ENCODE measurements around the gene FFAR1. TPM values are rescaled to one million over a fixed set of nuclear protein-coding genes. Genes with fewer than 3 reads are reported as not detected.

Gene FFAR1
- polyA plus RNA-seq, 1 donor from 2014 or later = not detected

DNA sequence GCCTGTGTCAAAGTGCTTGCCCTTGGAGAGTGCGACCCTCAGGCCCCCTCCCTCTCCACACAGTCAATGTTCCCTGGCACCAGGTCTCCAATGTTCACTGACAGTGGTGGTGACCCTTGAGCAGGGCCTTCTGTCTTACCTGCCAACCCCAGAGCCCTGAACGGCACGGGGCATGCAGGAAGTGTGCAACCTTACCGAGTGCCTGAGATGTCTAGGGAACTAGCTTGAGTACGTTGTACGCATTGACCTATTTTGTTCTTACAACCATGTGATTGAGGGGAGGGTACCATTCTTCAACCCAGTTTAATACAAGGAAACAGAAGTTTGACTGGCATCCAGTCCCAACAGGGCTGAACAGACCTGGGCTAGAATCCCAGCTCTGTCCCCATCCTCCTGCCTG, 42.5 kb upstream of the FFAR1 start:
- H3K27me3 ChIP-seq (ENCODE audit: insufficient read depth, low read depth, low read length) = no peaks in the 10 kb centered on the region
- no peak overlapping the region for H3K27ac ChIP-seq (ENCODE audit: low read length)
- H3K4me2 ChIP-seq (ENCODE audit: low read length) = no peak overlapping the region
- no peaks in the 10 kb centered on the region for H3K79me2 ChIP-seq (replicated peaks; ENCODE audit: insufficient read depth, low read length)
- no peak overlapping the region for H3K4me3 ChIP-seq (ENCODE audit: low read length)
- H3K9me3 ChIP-seq (ENCODE audit: low read length) = no peaks in the 10 kb centered on the region
- no peaks in the 10 kb centered on the region for H3K36me3 ChIP-seq (ENCODE audit: insufficient read depth, low read length)
- no peak overlapping the region for H2AFZ ChIP-seq (ENCODE audit: low read depth, low read length)
- no peaks in the 10 kb centered on the region for H4K20me1 ChIP-seq (ENCODE audit: insufficient read depth)
- no peaks in the 10 kb centered on the region for H3F3A ChIP-seq (ENCODE audit: insufficient read depth, low read length, poor library complexity, severe bottlenecking)
- no peak for TF ChIP-seq POLR2AphosphoS5 (IDR thresholded peaks at IDR 0.05)
- TF ChIP-seq, protein P1, sequence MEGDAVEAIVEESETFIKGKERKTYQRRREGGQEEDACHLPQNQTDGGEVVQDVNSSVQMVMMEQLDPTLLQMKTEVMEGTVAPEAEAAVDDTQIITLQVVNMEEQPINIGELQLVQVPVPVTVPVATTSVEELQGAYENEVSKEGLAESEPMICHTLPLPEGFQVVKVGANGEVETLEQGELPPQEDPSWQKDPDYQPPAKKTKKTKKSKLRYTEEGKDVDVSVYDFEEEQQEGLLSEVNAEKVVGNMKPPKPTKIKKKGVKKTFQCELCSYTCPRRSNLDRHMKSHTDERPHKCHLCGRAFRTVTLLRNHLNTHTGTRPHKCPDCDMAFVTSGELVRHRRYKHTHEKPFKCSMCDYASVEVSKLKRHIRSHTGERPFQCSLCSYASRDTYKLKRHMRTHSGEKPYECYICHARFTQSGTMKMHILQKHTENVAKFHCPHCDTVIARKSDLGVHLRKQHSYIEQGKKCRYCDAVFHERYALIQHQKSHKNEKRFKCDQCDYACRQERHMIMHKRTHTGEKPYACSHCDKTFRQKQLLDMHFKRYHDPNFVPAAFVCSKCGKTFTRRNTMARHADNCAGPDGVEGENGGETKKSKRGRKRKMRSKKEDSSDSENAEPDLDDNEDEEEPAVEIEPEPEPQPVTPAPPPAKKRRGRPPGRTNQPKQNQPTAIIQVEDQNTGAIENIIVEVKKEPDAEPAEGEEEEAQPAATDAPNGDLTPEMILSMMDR (IDR thresholded peaks at IDR 0.05; ENCODE audit: poor library complexity, severe bottlenecking) = no peak
- H3K9me2 ChIP-seq (ENCODE audit: insufficient read depth, low read length) = no peaks in the 10 kb centered on the region
- no peak overlapping the region for H3K9ac ChIP-seq (ENCODE audit: low read length)

DNA sequence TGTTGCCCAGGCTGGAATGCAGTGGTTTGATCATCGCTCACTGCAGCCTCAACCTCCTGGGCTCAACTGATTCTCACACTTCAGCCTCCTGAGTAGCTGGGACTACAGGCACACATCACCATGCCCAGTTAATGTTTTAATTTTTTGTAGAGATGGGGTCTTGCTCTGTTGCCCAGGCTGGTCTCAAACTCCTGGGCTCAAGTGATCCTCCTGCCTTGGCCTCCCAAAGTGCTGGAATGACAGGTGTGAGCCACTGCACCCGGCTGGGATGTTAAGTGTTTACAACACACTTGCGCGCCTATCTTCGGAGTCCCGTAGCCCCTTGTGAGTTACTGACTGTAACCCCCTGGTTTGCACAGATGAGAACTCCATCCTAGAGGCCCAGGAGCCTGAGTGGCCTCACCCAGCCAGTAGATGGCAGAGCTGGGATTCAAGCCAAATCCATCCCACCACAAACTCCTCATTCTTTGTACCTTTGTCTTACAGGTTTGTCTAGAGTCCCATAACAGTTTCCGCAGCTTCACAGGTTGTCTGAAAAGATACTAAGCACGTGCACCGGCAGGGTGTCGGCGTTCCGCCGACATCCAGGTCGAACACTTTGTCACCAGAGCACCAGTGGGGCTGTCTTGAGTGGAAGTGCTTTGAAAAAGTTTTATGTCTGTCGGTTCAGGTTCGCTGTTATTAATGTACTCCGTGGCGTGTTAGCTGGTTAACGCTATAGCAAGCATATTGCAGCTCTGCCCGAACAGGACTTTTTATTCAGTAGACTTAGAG, 41.0 kb upstream of the FFAR1 start:
- no peaks in the 10 kb centered on the region for H3K9me3 ChIP-seq (ENCODE audit: low read length)
- H3K4me3 ChIP-seq (ENCODE audit: low read length) = no peak overlapping the region
- H3K27ac ChIP-seq (ENCODE audit: low read length) = no peak overlapping the region
- H3K9ac ChIP-seq (ENCODE audit: low read length) = no peak overlapping the region
- no peaks in the 10 kb centered on the region for H4K20me1 ChIP-seq (ENCODE audit: insufficient read depth)
- no peak overlapping the region for H3K4me2 ChIP-seq (ENCODE audit: low read length)
- no peak overlapping the region for H2AFZ ChIP-seq (ENCODE audit: low read depth, low read length)
- TF ChIP-seq EZH2 (IDR thresholded peaks at IDR 0.05; ENCODE audit: borderline replicate concordance, insufficient read depth, low read length, poor library complexity, severe bottlenecking) (no peak), TAF1 (IDR thresholded peaks at IDR 0.05; ENCODE audit: low read depth) (no peak), REST (IDR thresholded peaks at IDR 0.05; ENCODE audit: borderline replicate concordance) (no peak), MXI1 (conservative IDR thresholded peaks at IDR 0.05; ENCODE audit: poor library complexity, severe bottlenecking) (no peak), RAD21 (conservative IDR thresholded peaks at IDR 0.05) (no peak), SMC3 (conservative IDR thresholded peaks at IDR 0.05; ENCODE audit: poor library complexity) (no peak), EP300 (conservative IDR thresholded peaks at IDR 0.05; ENCODE audit: poor library complexity, severe bottlenecking) (no peak), POLR2AphosphoS5 (IDR thresholded peaks at IDR 0.05) (no peak)
- TF ChIP-seq, protein P1 (IDR thresholded peaks at IDR 0.05; ENCODE audit: poor library complexity, severe bottlenecking) = no peak
- no peaks in the 10 kb centered on the region for H3K79me2 ChIP-seq (replicated peaks; ENCODE audit: insufficient read depth, low read length)
- no peaks in the 10 kb centered on the region for H3F3A ChIP-seq (ENCODE audit: insufficient read depth, low read length, poor library complexity, severe bottlenecking)
- no peaks in the 10 kb centered on the region for H3K36me3 ChIP-seq (ENCODE audit: insufficient read depth, low read length)
- no peaks in the 10 kb centered on the region for H3K9me2 ChIP-seq (ENCODE audit: insufficient read depth, low read length)
- H3K27me3 ChIP-seq (ENCODE audit: insufficient read depth, low read depth, low read length) = no peaks in the 10 kb centered on the region

Measured in neural cell (in vitro differentiated cells).